GM12874 (cell line): ENCODE results near the gene WFDC12.

Source experiments
- TF ChIP-seq, protein P1 (sequence below): IDR thresholded peaks from 2 replicates; pipeline ENCODE4 v1.5.1; 2011; ENCODE audit warnings: low read depth, mild to moderate bottlenecking, control low read depth, low read length, moderate library complexity; ENCODE audit not compliant: insufficient read depth

The WFDC12 gene

DNA sequence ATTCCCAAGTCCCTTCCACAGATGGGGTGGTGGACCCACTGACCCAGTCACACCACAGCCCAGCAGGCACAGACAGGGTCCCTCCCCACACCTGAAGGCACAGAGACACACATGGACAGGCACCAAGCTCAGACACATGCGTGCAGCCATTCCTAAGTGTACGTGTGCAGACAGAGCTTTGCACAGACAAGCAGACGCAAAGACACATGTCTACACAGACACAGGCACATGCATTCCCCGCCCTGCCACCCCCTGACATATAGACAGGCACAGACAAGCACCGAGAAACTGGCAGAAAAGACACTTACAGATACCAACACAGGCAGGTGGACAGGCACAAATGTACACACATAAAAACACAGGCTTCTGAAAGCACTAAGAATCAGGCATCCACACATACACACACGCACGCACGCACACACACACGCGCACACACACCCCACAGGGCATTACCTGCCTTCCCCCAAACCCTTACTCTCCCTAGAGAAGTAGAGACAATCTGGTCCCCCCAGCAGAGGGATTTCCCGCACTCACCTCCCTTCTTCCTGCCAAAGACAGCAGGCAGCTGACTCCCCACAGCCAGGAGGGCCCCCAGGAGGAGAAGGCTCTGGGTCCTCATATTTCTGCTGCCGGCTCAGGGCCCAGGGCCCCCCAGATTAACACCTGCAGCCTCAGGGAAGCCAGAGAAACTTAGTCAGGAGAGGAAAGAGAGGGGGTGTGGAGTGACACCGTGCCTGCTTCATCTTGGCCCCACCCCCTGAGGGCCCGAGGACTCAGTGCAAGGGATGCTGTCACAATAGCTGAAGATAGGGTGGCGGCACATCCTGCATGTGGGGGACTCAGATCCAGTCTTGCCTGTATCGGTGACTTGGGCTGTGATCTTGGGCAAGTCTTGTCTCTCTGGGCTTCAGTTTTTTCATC is 9.5 kb downstream of the WFDC12 start, which contains the start of gene WFDC5:
TSS of gene WFDC5 (minus strand) at position 710 of the 921 bp plus-strand sequence. CDS start at position 619, 91 bp downstream.
- TF ChIP-seq, protein P1, sequence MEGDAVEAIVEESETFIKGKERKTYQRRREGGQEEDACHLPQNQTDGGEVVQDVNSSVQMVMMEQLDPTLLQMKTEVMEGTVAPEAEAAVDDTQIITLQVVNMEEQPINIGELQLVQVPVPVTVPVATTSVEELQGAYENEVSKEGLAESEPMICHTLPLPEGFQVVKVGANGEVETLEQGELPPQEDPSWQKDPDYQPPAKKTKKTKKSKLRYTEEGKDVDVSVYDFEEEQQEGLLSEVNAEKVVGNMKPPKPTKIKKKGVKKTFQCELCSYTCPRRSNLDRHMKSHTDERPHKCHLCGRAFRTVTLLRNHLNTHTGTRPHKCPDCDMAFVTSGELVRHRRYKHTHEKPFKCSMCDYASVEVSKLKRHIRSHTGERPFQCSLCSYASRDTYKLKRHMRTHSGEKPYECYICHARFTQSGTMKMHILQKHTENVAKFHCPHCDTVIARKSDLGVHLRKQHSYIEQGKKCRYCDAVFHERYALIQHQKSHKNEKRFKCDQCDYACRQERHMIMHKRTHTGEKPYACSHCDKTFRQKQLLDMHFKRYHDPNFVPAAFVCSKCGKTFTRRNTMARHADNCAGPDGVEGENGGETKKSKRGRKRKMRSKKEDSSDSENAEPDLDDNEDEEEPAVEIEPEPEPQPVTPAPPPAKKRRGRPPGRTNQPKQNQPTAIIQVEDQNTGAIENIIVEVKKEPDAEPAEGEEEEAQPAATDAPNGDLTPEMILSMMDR: no peak

DNA sequence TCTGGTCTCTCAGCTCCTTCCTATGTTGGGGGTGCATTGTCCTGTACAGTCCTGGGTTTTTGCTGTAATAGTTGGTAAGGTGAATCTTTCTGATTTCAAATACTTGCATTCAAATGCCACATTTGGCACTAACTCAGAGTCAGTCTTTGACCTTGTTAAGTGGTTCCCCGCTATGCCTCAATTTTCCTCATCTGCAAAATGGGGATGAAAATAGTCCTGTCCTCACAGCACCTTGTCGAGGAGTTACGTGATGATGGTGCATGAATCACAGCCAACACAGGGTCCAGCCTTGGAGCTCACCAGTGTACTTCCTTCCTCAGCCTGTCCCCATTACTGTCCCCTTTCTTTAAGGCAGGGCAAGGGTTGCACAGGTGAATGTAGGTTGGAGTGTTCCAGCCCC is 10.4 kb downstream of the WFDC12 start:
- TF ChIP-seq, protein P1: no peak

DNA sequence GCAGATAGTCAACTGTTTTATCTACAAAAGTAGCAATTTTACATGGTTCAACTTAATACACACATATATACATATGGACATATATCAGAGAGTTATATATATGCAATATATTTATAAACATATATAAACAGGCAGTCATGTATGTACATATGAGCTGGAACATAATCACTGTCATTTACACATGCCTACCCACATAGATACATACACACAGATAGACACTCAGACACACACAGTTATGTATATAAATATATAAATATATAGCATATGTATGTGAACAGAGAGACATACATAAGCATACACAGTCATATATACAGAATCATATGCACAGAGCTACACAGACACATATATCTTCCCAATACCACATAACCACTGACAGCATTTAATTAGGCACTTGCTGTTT is 11.5 kb downstream of the WFDC12 start:
- TF ChIP-seq, protein P1: no peak

DNA sequence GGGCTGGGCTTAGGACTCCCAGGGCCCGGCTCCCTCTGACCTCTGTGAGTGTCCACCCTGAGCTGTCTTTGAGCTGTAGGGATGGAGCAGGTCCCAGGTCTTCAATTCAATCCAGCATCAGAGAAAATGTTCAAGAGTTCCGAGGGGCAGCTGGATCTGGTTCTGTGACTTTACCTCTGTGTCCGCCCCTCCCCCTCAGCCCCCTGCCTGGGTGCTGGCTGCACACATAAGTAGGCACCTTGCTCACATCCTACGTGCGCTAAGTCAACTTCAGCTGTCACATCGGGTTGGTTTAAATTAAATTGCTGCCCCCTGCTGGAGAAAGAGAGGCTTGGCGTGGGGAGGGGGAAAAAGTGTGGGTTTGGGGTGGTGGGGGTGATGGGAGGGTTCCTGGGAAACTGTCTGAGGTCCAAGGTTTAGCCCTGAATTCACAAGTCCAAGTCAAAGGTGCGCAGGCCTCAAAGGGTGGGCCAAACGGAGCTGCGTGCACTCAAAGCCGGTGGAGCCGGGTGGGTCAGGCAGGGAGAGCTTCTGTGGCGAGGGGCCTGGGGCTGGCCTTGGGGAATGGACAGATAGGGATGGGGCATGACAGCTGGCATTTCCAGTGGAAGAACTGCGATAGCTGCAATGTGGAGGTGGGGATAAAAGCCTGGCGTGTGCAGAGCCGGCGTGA is 12.3 kb downstream of the WFDC12 start:
- TF ChIP-seq, protein P1: peak; percentile 53; the same call in 1 of the 2 replicates

DNA sequence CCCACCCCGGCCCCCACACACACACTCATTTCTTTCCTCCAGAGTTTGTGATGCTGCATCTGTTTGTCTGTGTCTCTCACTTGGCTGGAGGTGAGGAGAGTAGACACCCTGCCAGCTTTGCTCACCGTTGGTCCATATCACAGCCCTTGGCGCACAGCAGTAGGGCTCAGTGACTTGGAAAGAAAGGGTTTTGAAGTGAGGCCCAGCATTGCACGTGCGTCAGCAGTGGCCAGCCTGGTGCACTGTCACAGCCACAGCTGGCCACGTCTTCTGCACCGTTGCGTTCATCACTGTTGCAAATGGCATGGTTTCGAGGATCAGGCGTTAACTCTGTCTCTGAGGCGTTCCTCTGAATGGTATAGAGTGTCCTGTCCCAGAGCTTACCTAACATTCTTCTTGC is 13.0 kb downstream of the WFDC12 start:
- TF ChIP-seq, protein P1: no peak

DNA sequence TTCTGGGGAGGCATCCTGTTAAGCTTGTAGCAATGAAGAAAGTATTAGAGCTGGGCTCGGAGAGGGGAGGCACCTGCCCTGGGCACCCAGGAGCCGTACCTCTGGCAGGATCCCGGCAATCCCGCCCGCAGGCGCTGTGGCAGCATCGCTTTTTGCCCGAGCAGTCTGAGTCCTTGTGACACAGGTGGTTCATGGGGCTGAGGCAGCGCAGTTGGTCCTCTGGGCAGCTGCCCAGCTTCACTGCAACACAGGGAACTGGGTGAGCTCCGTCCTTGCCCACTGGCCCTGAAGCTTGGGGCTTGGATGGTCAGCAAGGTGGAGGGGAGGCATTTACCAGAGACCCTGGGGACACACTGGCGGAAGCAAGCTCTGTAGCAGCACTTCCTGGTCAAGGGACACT is 14.0 kb downstream of the WFDC12 start:
- TF ChIP-seq, protein P1: no peak

DNA sequence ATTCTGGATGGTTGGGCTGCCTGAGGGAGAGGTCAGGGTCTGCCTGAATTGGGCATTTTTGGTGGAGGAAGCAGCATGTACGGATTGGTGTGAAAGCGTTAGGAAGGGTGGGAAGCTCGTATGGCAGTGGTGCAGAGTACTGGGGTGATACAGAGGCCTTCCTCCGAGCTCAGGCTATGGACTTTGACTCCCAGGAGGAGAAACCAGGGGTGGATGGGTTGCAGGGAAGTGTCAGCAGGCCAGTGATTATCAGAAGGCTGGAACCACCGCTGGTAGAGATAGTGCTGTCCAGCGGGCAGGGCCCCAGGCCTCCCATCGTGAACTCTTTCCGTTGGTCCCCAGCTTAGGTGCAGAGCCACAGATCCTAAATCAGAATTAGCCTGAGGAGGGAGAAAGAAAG is 14.6 kb downstream of the WFDC12 start:
- TF ChIP-seq, protein P1: no peak
